HepG2 (cell line): ENCODE results near the gene OIT3. TPM values are rescaled to one million over a fixed set of nuclear protein-coding genes. Genes with fewer than 3 reads are reported as not detected.
A peak's percentile ranks its signal among the peaks of the same experiment; 100 is the strongest.

Source experiments
- ARID3A ChIP-seq: IDR thresholded peaks from 2 replicates; pipeline ENCODE4 v1.6.1; 2012; ENCODE audit warnings: low read depth, low read length, improper control_type of control experiment
- ATAD3A ChIP-seq: sonication (generic); formaldehyde crosslinking; IDR thresholded peaks from 2 replicates; pipeline ENCODE4 v1.4.0; 2020; ENCODE audit warnings: missing genetic modification reagents
- CBX2 ChIP-seq, 2 experiments: fragments of 200-600 bp in 1 of 2; sonication (generic); formaldehyde crosslinking in 1 of 2; IDR thresholded peaks; 2 replicates each; pipeline versions ENCODE4 v1.7.0 to v1.8.1; 2018 to 2022; ENCODE audit warnings: low read depth in 2 of 2, low read length in 1 of 2, mild to moderate bottlenecking in 1 of 2, missing genetic modification reagents in 1 of 2
- FOXM1 ChIP-seq: sonication (generic); formaldehyde crosslinking; IDR thresholded peaks from 2 replicates; pipeline ENCODE4 v1.5.0; 2020; ENCODE audit warnings: missing genetic modification reagents
- FOXP4 ChIP-seq: sonication (generic); formaldehyde crosslinking; IDR thresholded peaks from 2 replicates; pipeline ENCODE4 v1.4.0; 2020; ENCODE audit warnings: missing genetic modification reagents
- JARID2 ChIP-seq: sonication (generic); formaldehyde crosslinking; IDR thresholded peaks from 2 replicates; pipeline ENCODE4 v1.8.1; 2023; ENCODE audit warnings: missing genetic modification reagents, inconsistent platforms; ENCODE audit not compliant: insufficient replicate concordance
- JUND ChIP-seq: sonication (generic); formaldehyde crosslinking; IDR thresholded peaks from 2 replicates; pipeline ENCODE4 v1.8.0; 2022; ENCODE audit warnings: mild to moderate bottlenecking, missing genetic modification reagents
- MEF2D ChIP-seq: sonication (generic); formaldehyde crosslinking; IDR thresholded peaks from 2 replicates; pipeline ENCODE4 v1.5.1; 2020; ENCODE audit warnings: mild to moderate bottlenecking, missing genetic modification reagents
- MTA3 ChIP-seq: sonication (generic); formaldehyde crosslinking; IDR thresholded peaks from 2 replicates; pipeline ENCODE4 v1.4.0; 2020; ENCODE audit warnings: missing genetic modification reagents
- RBFOX2 ChIP-seq: fragments of 200-400 bp; formaldehyde crosslinking; IDR thresholded peaks from 2 replicates; pipeline ENCODE4 v1.6.1; 2017; ENCODE audit warnings: low read depth, mild to moderate bottlenecking, low read length
- SIX1 ChIP-seq: sonication (generic); formaldehyde crosslinking; IDR thresholded peaks from 2 replicates; pipeline ENCODE4 v1.4.0; 2020; ENCODE audit warnings: missing genetic modification reagents, borderline replicate concordance
- ZBTB43 ChIP-seq: sonication (generic); formaldehyde crosslinking; conservative IDR thresholded peaks from 2 replicates; pipeline ENCODE4 v1.4.0; 2020; ENCODE audit warnings: missing genetic modification reagents
- ZFX ChIP-seq: sonication (generic); formaldehyde crosslinking; IDR thresholded peaks from 2 replicates; pipeline ENCODE4 v1.4.0; 2020; ENCODE audit warnings: mild to moderate bottlenecking, low read depth, missing genetic modification reagents, moderate library complexity
- polyA plus RNA-seq, 8 experiments: library from polyadenylated mRNA; depleted of rRNA in 3 of 8; stranded (reverse) in 7 of 8; unstranded in 1 of 8; fragments of >200 nt; fragmentation: Illumina TruSeq in 4 of 8; extraction: Trizol in 4 of 8; gene quantifications; 2 replicates each; pipeline versions ENCODE4 v1.2.1 to v1.2.3, GENCODE V29; 2011 to 2016; ENCODE audit warnings: low read depth in 4 of 8, missing spikeins in 1 of 8, mixed read lengths in 1 of 8; ENCODE audit not compliant: insufficient read depth in 1 of 8
- total RNA-seq, 5 experiments: library from RNA; depleted of rRNA; stranded (reverse); fragments of >200 nt; fragmentation: Illumina TruSeq; extraction: Trizol; gene quantifications; 2 replicates each; pipeline ENCODE4 v1.2.3, GENCODE V29; 2016; ENCODE audit warnings: low read depth in 1 of 5
- TF ChIP-seq, protein P1 (sequence below): sonication (generic); formaldehyde crosslinking; IDR thresholded peaks from 2 replicates; pipeline ENCODE4 v1.4.0; 2020; ENCODE audit warnings: missing genetic modification reagents, borderline replicate concordance
- TF ChIP-seq, protein P2 (sequence below): sonication (generic); formaldehyde crosslinking; conservative IDR thresholded peaks from 2 replicates; pipeline ENCODE4 v1.4.0; 2020; ENCODE audit warnings: missing genetic modification reagents
- TF ChIP-seq, protein P3 (sequence below): sonication (generic); formaldehyde crosslinking; IDR thresholded peaks from 2 replicates; pipeline ENCODE4 v1.5.0; 2020; ENCODE audit warnings: mild to moderate bottlenecking, missing genetic modification reagents, borderline replicate concordance

Gene OIT3
- total and polyA plus RNA-seq, 2 of the 13 experiments (the other 11 are each of a cell fraction or from before 2014, with no cell fraction given), result not detected

DNA sequence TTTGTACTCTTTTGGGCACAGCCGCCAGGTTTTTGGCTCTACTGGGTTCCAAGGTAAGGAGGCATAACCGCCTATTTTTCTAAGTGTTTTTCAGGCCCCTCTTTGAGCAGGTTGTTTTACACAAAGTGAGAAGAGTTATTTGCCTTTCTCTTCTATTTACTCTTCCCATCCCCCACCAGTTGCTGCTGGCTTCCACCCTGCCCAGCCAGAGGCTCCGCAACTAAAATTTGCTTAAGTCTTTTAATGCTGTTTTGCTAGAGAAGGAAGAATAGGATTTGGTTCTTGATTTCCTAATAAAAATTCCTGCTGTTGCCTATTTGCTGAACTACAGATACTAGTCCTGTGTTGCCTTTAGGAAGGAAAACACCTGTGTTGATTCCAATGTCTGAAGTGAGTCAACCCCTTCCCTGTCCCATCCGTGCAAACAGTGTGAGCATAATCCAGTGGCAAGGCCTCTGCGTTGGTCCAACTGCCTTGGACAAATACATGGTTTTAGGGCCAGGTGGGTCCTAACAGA, 59.2 kb downstream of the OIT3 start (continued):
- TF ChIP-seq ARID3A (no peak), CBX2 (IDR thresholded peaks at IDR 0.05; ENCODE audit: low read depth, low read length) (no peak), CBX2 (CRISPR knock-in tag; IDR thresholded peaks at IDR 0.05; ENCODE audit: low read depth) (no peak), FOXM1 (CRISPR knock-in tag) (no peak), MEF2D (CRISPR knock-in tag) (no peak), SIX1 (CRISPR knock-in tag) (no peak), FOXP4 (CRISPR knock-in tag) (peak; percentile 73), RBFOX2 (no peak), ZBTB43 (CRISPR knock-in tag) (peak; percentile 40; the same call in 1 of the 2 replicates), ZFX (CRISPR knock-in tag) (peak; percentile 74), JARID2 (no peak), ATAD3A (CRISPR knock-in tag) (no peak), JUND (CRISPR knock-in tag) (no peak), MTA3 (CRISPR knock-in tag) (no peak)
- TF ChIP-seq, protein P1, sequence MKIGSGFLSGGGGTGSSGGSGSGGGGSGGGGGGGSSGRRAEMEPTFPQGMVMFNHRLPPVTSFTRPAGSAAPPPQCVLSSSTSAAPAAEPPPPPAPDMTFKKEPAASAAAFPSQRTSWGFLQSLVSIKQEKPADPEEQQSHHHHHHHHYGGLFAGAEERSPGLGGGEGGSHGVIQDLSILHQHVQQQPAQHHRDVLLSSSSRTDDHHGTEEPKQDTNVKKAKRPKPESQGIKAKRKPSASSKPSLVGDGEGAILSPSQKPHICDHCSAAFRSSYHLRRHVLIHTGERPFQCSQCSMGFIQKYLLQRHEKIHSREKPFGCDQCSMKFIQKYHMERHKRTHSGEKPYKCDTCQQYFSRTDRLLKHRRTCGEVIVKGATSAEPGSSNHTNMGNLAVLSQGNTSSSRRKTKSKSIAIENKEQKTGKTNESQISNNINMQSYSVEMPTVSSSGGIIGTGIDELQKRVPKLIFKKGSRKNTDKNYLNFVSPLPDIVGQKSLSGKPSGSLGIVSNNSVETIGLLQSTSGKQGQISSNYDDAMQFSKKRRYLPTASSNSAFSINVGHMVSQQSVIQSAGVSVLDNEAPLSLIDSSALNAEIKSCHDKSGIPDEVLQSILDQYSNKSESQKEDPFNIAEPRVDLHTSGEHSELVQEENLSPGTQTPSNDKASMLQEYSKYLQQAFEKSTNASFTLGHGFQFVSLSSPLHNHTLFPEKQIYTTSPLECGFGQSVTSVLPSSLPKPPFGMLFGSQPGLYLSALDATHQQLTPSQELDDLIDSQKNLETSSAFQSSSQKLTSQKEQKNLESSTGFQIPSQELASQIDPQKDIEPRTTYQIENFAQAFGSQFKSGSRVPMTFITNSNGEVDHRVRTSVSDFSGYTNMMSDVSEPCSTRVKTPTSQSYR (CRISPR knock-in tag), result peak; percentile 97
- TF ChIP-seq, protein P2, sequence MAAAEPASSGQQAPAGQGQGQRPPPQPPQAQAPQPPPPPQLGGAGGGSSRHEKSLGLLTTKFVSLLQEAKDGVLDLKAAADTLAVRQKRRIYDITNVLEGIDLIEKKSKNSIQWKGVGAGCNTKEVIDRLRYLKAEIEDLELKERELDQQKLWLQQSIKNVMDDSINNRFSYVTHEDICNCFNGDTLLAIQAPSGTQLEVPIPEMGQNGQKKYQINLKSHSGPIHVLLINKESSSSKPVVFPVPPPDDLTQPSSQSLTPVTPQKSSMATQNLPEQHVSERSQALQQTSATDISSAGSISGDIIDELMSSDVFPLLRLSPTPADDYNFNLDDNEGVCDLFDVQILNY, result no peak
- TF ChIP-seq, protein P3, sequence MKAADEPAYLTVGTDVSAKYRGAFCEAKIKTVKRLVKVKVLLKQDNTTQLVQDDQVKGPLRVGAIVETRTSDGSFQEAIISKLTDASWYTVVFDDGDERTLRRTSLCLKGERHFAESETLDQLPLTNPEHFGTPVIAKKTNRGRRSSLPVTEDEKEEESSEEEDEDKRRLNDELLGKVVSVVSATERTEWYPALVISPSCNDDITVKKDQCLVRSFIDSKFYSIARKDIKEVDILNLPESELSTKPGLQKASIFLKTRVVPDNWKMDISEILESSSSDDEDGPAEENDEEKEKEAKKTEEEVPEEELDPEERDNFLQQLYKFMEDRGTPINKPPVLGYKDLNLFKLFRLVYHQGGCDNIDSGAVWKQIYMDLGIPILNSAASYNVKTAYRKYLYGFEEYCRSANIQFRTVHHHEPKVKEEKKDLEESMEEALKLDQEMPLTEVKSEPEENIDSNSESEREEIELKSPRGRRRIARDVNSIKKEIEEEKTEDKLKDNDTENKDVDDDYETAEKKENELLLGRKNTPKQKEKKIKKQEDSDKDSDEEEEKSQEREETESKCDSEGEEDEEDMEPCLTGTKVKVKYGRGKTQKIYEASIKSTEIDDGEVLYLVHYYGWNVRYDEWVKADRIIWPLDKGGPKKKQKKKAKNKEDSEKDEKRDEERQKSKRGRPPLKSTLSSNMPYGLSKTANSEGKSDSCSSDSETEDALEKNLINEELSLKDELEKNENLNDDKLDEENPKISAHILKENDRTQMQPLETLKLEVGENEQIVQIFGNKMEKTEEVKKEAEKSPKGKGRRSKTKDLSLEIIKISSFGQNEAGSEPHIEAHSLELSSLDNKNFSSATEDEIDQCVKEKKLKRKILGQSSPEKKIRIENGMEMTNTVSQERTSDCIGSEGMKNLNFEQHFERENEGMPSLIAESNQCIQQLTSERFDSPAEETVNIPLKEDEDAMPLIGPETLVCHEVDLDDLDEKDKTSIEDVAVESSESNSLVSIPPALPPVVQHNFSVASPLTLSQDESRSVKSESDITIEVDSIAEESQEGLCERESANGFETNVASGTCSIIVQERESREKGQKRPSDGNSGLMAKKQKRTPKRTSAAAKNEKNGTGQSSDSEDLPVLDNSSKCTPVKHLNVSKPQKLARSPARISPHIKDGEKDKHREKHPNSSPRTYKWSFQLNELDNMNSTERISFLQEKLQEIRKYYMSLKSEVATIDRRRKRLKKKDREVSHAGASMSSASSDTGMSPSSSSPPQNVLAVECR (CRISPR knock-in tag), result no peak
